Measurements from ENCODE around the gene RBM17. TPM values are rescaled to one million over a fixed set of nuclear protein-coding genes. Genes with fewer than 3 reads are reported as not detected.

The RBM17 gene
- total and polyA plus RNA-seq, 2 of the 4 experiments (the other 2 are of a cell fraction): 24.6 to 56.7 TPM

DNA sequence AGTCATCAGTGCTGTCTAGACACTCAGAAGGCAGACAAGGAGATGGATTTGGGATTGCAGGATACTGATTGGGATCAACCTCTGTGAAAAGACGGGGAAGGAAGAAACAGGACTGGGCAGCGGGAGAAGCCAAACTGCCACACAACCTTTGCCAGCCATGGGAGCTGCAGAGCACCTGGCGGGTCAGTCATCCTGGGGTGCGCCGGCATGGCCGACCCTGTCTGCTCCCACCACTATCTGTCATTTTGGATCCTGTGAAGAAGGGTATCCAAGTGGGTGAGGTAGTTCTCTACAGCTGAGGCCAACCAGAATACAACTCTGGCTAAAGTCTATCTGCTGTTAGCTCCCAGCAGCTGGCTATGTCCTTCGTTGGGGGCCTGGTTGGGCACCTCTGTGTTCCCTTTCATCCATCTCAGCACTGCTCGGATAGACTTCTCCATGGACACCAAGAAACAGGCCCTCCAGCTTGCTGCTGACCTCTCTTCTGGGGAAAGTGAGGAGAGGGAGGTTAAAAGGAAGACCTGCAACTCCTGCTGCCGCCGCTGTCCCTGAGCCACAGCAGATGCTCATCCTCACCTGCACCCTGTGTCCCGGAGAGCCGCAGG, 11.7 kb upstream of the RBM17 start:
- no peak overlapping the region for H2BK120ac ChIP-seq (ENCODE audit: low read depth, low read length)
- no peak overlapping the region for H3K4ac ChIP-seq (ENCODE audit: low read depth, low read length)
- H2AK9ac ChIP-seq (replicated peaks; ENCODE audit: low read depth, low read length, poor library complexity): no peak overlapping the region
- no peak overlapping the region for H3K4me2 ChIP-seq (ENCODE audit: low read depth, low read length)
- ATAC-seq (ENCODE audit: low read depth) (no peak), DNase-seq (no peak)
- no peaks in the 10 kb centered on the region for H3K79me1 ChIP-seq (ENCODE audit: low read depth in 1 of 2, low read length in 2 of 2)
- H2AFZ ChIP-seq (replicated peaks; ENCODE audit: low read length, poor library complexity): no peak overlapping the region
- no peak overlapping the region for H2BK5ac ChIP-seq (ENCODE audit: low read depth, low read length, poor library complexity, severe bottlenecking)
- WGBS, 2 experiments (ENCODE audit: extremely low coverage in 2 of 2, insufficient read length in 1 of 2): no CpG with 5 or more reads among the region's 12 CpGs
- ChIA-PET POLR2A (ENCODE audit: unreplicated experiment) (no interaction called here), CTCF (no interaction called here)
- peaks cover 2% of the 10 kb centered on the region; the same call in 1 of the 2 replicates for H3K9me3 ChIP-seq (ENCODE audit: control insufficient read depth, insufficient read depth, low read length)
- H3K9me1 ChIP-seq (ENCODE audit: insufficient read depth, low read length): no peaks in the 10 kb centered on the region
- no peak overlapping the region for H2BK15ac ChIP-seq (ENCODE audit: low read depth, low read length)
- dilution Hi-C loops (cut with HindIII; ENCODE audit: low sequenced_read_pairs, unreplicated experiment): no loop called here
- H3K9ac ChIP-seq (ENCODE audit: low read depth, low read length): no peak overlapping the region
- H4K5ac ChIP-seq (ENCODE audit: low read depth, low read length): no peak overlapping the region
- no peak overlapping the region for H3K14ac ChIP-seq (replicated peaks; ENCODE audit: low read depth, low read length)
- no peak overlapping the region for H3K27ac ChIP-seq (ENCODE audit: insufficient read depth, low read length)
- no peak overlapping the region for H3K18ac ChIP-seq (ENCODE audit: low read depth, low read length)
- peaks cover 4% of the 10 kb centered on the region for H3K4me1 ChIP-seq (ENCODE audit: control insufficient read depth, insufficient read depth, low read length)
- in situ Hi-C loops (cut with MboI; ENCODE audit: low sequenced_read_pairs): no loop called here
- BruUV-seq (replicated peaks): no TSS peak
- TF ChIP-seq SMC3 (IDR thresholded peaks at IDR 0.05; ENCODE audit: low read depth, low read length): no peak
- TF ChIP-seq RCOR1 (IDR thresholded peaks at IDR 0.05; ENCODE audit: insufficient replicate concordance, low read length): no peak
- no peak for TF ChIP-seq POLR2A (IDR thresholded peaks at IDR 0.05; ENCODE audit: low read depth, low read length)
- no peak for TF ChIP-seq MAZ (IDR thresholded peaks at IDR 0.05; ENCODE audit: borderline replicate concordance, low read depth, low read length)
- TF ChIP-seq, protein P1, sequence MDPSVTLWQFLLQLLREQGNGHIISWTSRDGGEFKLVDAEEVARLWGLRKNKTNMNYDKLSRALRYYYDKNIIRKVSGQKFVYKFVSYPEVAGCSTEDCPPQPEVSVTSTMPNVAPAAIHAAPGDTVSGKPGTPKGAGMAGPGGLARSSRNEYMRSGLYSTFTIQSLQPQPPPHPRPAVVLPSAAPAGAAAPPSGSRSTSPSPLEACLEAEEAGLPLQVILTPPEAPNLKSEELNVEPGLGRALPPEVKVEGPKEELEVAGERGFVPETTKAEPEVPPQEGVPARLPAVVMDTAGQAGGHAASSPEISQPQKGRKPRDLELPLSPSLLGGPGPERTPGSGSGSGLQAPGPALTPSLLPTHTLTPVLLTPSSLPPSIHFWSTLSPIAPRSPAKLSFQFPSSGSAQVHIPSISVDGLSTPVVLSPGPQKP (IDR thresholded peaks at IDR 0.05; ENCODE audit: borderline replicate concordance, low read depth, low read length): no peak
- no peak for TF ChIP-seq MAFK (IDR thresholded peaks at IDR 0.05; ENCODE audit: low read depth, low read length)
- TF ChIP-seq CEBPB (IDR thresholded peaks at IDR 0.05; ENCODE audit: low read depth, low read length): no peak
- TF ChIP-seq, protein P2, sequence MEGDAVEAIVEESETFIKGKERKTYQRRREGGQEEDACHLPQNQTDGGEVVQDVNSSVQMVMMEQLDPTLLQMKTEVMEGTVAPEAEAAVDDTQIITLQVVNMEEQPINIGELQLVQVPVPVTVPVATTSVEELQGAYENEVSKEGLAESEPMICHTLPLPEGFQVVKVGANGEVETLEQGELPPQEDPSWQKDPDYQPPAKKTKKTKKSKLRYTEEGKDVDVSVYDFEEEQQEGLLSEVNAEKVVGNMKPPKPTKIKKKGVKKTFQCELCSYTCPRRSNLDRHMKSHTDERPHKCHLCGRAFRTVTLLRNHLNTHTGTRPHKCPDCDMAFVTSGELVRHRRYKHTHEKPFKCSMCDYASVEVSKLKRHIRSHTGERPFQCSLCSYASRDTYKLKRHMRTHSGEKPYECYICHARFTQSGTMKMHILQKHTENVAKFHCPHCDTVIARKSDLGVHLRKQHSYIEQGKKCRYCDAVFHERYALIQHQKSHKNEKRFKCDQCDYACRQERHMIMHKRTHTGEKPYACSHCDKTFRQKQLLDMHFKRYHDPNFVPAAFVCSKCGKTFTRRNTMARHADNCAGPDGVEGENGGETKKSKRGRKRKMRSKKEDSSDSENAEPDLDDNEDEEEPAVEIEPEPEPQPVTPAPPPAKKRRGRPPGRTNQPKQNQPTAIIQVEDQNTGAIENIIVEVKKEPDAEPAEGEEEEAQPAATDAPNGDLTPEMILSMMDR (conservative IDR thresholded peaks at IDR 0.05; ENCODE audit: low read depth, low read length): no peak
- TF ChIP-seq, protein P3, sequence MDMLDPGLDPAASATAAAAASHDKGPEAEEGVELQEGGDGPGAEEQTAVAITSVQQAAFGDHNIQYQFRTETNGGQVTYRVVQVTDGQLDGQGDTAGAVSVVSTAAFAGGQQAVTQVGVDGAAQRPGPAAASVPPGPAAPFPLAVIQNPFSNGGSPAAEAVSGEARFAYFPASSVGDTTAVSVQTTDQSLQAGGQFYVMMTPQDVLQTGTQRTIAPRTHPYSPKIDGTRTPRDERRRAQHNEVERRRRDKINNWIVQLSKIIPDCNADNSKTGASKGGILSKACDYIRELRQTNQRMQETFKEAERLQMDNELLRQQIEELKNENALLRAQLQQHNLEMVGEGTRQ (IDR thresholded peaks at IDR 0.05; ENCODE audit: low read depth, low read length): no peak
- TF ChIP-seq CHD1 (IDR thresholded peaks at IDR 0.05; ENCODE audit: low read depth, low read length): no peak
- TF ChIP-seq RFX5 (IDR thresholded peaks at IDR 0.05; ENCODE audit: low read depth, low read length): no peak
- no peak for TF ChIP-seq FOS (IDR thresholded peaks at IDR 0.05; ENCODE audit: low read depth, low read length)
- no peak overlapping the region for H2BK20ac ChIP-seq (ENCODE audit: low read depth, low read length)
- no peaks in the 10 kb centered on the region for H3K36me3 ChIP-seq (ENCODE audit: control insufficient read depth, insufficient read depth, low read length)
- intact Hi-C loops (cut with micrococcal nuclease): no loop called here
- H3K27me3 ChIP-seq (ENCODE audit: control insufficient read depth, insufficient read depth, low read length): peaks cover 22% of the 10 kb centered on the region
- no peak overlapping the region for H4K8ac ChIP-seq (ENCODE audit: low read depth in 2 of 2, low read length in 2 of 2)
- no peaks in the 10 kb centered on the region for H4K20me1 ChIP-seq (ENCODE audit: insufficient read depth, low read length)
- H3K56ac ChIP-seq (ENCODE audit: extremely low read depth, insufficient read depth, low read length): no peak overlapping the region
- no peak overlapping the region for H2AK5ac ChIP-seq (ENCODE audit: low read depth, low read length)
- H3K23ac ChIP-seq (ENCODE audit: low read depth, low read length): no peak overlapping the region
- H3K4me3 ChIP-seq (ENCODE audit: insufficient read depth, low read depth, low read length): no peak overlapping the region
- H4K91ac ChIP-seq (ENCODE audit: insufficient read depth, low read depth, low read length): no peak overlapping the region

Data from IMR-90 (cell line).